GM19463 (cell line): ENCODE data around the gene OTUB1.

ENCODE experiments used
- ATAC-seq: cut with Tn5 transposase; IDR thresholded peaks from one replicate; pipeline ENCODE4 v1.9.1; 2021; ENCODE audit warnings: mild to moderate bottlenecking, moderate library complexity; ENCODE audit not compliant: unreplicated experiment

The OTUB1 gene

DNA sequence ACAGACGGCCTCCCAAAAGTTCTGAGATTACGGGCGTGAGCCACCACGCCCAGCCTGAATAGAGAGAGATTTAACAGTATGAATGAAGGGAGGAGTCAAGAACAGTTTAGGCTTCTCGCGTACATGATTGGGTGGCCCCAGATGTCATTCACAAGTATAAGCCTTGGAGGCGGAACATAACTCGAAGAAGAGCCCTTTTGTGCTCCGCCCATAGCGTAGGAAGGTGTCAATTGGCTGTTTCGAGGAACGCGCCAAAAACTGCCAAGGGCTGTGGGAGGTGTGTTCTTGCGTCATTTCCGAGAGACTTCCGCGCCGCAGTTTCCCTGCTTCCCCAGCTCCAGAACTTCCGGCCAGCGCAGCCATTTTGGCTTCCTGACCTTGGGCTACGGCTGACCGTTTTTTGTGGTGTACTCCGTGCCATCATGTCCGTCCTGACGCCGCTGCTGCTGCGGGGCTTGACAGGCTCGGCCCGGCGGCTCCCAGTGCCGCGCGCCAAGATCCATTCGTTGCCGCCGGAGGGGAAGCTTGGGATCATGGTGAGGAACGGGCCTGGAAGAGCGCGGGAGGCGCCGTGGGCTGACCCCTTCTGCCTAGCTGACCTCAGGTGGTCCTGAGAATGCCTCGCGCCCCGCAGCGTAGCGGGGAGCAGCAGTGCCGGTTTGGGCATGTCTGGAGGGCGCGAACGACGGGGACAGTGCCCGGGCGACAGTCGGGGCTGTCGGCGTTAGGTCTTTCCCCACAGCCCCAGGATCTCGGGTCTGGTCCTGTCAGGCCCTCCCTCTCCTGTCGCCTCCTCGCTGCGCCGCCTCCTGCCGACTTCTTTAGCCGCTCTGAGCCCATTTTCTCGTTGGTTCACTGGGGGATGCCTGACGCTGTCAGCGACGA is 11.7 kb upstream of the OTUB1 start, which contains the start of gene COX8A:
COX8A (plus strand) TSS at position 362 of the 885 bp plus-strand sequence; CDS start at position 423, 61 bp downstream.
- peak; percentile 98 for ATAC-seq

- no peak for ATAC-seq
Observed at GRCh38 chr11:63978551-63979239, 7.5 kb upstream of the OTUB1 start.

- ATAC-seq = no peak
Observed at GRCh38 chr11:63979426-63979825, 6.8 kb upstream of the OTUB1 start.

DNA sequence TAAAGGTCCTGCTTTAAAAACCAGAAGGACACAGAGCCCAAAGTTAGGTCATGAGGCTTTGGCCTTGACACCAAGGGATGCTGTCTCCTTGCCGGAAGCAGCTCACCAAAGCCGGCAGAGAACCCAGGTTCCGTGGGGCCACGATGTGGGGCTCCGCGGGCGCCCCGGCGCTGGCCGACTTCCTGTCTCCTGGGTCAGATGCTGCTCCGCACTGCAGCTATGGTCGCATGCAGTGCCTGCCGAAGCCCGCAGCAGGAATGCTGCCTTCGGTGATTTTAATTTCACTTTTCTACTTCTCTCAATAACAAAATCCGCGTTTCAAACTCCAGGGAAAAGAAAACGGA is 454 bp upstream of the OTUB1 start:
- ATAC-seq = peak; percentile 40

DNA sequence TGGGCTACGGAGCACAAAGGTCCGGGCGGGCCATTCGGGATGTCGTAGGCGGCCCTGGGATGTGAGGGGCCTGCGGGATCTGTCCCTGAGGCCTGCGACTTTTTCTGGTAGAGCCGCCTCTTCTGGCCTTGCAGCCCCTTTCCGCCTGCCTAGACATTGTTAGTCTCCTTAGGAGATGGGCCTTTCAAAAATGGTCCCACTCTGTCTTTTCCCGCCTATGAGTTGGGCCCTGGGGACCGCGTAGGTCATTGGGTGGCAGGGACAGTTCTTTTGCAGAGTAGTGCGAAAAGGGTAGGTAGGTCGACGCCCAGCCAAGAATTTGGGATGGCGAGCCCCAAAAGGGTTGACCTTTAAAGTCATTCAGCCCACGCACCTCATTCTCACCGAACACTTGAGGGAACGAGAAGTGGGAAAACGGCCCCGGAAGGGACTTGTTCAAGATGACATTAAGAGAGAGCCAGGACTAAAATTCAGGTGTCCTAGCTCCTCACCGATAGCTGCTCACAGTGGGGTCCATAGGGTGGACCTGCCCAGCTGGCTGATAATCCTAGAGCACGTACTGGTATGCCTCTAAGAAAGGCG is 785 bp downstream of the OTUB1 start:
- ATAC-seq = no peak

- no peak for ATAC-seq
Observed at GRCh38 chr11:63991558-63991957, 5.3 kb downstream of the OTUB1 start.

DNA sequence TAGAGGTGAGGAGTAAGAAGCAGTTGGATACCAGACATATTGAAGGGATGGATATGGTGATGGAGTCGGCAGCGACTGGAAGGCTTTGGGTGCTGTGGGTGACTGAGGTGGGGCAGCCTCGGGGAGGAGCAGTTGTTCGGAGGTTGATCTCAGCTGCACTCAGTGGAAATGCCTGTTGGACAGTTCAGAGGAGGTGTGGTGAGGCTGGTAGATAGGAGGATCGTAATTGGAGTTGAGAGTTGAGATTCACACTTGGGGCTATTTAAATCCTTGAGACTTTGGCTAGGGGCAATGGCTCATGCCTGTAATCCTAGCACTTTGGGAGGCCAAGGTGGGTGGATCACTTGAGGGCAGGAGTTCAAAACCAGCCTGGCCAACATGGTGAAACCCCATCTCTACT is 6.9 kb downstream of the OTUB1 start:
- no peak for ATAC-seq

GRCh38 chr11:63993993-63994392 is 7.8 kb downstream of the OTUB1 start:
- ATAC-seq = no peak

DNA sequence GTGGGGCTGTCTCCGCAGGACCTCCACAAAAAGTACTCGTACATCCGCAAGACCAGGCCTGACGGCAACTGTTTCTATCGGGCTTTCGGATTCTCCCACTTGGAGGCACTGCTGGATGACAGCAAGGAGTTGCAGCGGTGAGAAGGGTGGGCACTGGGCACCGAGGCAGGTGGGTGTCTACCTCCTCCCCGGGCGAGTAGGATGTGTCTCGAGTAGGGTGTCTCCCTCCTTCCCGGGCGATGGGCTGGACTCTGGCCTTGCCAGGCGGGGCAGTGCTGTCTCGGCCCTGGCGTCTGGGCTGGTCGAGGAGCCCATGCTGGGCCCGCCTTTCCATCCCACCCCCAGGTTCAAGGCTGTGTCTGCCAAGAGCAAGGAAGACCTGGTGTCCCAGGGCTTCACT is 10.3 kb downstream of the OTUB1 start:
- no peak for ATAC-seq

- no peak for ATAC-seq
Observed at GRCh38 chr11:63997104-63997700, 11.0 kb downstream of the OTUB1 start.

DNA sequence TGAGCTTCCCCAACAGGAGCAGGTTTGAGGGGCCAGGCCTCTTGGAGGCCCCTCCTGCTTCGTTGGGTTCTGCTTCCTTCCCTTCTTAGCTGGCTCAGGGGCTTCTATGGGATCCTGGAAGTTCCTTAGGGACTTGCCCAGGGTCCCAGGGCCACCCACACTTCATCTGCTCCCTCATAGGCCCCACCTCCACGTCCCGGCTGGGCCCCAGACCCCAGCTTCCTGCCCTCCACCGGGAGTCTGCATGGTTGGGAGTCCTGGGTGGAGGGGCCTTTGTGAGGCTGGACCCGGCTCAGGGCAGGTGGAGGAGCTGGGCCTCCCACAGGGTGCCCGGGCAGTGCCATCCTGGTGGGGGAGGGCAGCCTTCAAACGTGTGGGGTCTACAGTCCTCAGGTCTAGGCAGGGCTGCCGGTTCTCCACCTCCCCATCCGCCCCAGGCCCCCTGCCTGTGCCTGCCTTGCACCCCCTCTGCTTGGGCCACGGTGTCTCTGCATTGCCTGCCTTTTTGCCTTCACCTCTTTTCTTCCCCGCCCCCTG is 11.6 kb downstream of the OTUB1 start:
- ATAC-seq = no peak

DNA sequence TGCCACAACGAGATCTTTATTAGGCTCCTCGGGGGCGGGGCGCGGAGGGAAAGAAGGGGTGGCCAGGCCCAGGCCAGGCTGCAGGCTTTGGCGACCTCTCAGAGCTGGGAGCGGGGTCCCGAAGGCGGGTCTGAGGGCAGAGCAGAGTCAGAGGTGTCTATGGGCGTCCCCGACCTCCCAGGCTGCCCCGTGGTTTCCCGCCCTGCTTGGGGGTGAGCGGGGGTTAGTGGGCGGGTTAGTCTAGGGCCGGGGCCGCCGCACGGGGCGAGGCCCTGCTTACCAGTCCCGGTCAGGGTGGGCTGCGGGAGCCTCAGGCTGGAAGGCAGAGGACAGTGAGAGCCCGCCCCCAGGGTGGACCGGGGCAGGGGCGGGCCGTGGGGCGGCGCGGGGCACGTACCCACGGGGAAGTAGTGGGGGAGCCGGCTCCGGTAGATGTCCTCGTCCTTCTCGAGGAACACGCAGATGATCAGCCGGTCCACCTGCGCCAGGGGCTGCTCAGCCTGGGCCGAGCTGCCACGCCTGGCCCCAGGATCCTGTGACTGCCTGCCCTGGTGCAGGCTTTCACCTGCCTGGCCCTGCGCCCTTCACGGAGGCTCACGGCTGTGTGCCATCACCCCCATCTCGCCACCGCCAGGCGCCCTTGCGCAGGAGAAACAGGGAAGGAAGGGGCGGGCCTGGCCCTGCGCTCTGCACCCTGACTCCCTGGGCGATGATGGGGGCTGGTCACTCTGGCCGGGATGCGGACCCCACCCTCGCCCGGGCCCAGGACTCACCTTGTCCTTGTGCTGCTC is 12.5 kb downstream of the OTUB1 start:
- no peak for ATAC-seq

DNA sequence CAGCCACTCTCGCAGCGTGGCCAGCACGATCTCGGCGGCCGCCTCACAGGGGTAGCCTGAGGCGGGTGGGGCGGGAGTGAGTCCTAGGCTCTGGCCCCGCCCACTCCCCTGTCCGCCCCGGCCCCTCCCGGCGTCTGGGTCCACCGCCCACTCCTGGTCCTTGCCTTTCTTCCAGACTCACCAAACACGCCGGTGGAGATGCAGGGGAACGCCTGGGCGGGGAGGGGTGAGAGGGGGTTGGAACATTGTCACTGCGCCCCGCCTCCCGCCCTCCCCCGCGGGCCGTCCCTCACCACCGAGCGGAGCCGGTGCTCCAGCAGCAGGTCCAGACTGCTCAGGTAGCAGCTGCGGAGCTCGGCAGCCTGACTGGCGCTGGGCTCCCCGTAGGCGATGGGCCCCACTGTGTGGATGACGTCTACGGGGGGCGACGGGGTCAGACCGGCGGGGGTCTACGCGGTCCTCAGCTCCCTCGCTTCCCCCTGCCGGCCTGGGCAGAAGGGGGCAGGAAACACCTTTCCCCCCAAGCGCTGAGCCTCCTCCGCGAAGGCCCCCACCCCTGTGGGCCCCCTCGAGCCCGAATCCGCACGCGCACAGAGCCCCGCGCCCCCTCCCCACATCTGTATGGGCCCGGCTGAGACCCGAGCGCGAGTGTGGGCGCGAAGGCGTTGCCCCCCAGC is 13.2 kb downstream of the OTUB1 start:
- no peak for ATAC-seq

GRCh38 chr11:64000026-64000739 is 13.9 kb downstream of the OTUB1 start:
- peak; percentile 63 for ATAC-seq

DNA sequence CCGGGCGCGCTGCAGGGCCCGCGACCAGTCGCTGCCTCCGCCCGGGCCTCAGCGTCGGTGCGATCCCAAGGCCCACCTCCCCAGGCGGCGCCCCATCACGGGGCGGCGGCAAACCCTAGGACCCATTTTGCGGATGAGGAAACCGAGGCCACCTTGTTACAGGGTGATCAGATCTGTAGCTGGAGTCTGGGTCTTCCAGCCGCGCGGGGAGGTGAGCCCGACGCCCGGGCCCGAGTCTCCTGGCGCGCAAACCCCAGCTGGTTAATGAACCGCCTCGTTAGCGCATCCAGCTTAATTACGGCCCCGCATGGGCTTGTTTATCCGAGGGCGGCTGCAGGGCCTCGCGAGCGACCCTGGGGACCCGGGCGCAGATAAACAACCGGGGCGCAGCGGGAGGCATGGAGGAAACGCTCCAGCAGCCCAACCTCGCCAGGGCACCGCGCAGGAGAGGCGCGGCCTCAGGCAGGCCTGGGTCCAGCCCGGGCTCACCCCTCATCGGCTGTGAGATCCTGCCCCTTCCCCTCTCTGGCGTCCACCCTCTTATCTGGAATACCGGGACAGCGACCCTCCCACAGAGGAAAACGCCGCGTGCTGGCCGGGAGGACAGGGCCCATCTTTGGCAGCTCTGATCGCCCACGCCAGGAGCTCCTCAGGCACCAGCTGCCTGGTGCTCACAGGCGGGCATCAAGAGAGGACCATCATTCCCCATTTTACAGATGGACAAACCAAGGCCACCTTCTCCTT is 14.7 kb downstream of the OTUB1 start:
- ATAC-seq = no peak

GRCh38 chr11:64001484-64002420 is 15.5 kb downstream of the OTUB1 start:
- no peak for ATAC-seq

DNA sequence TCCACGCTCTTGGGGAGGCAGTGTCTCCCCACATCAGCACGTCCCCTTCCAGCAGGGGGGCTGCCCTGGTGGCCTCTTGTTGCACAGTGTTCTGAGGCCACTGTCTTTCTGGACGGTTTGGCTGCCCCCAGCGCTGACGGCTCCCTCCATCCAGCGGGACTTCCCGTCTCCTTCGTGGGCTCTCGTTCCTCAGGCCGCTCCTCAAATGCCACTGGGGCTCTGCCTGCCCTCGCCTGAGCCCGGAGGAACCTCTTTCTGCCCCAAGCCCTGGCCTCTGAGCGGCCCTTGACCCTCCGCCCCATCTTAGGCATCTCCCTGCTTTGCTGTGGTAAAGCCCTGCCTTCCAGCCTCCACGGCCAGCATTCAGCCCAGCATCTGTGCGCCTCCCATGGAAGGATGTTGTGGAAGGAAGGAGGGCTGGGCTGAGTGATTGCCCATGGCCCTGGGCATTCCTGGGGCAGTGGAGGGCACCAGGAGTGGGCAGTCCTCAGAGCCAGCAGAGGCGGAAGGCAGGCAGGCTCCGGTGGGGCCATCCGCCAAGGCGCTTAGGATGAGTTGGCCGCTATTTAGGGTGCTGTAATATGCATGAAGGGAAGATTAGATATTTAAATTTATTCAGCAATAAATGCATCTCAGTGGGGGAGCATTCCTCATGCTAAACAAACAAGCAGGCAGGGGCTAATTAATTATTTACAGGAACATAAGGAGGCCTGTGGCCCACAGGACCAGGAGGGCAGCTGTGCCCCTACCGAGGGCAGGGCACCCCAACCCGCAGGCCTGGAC is 17.8 kb downstream of the OTUB1 start:
- ATAC-seq = no peak
